ENCODE results near the gene IPPK.
A peak's percentile ranks its signal among the peaks of the same experiment; 100 is the strongest.
"Not testable (repeated sequence)": the region's sequence is repeated elsewhere in the genome, so short reads cannot be mapped to it uniquely, and the experiment has no call there.

The IPPK gene

DNA sequence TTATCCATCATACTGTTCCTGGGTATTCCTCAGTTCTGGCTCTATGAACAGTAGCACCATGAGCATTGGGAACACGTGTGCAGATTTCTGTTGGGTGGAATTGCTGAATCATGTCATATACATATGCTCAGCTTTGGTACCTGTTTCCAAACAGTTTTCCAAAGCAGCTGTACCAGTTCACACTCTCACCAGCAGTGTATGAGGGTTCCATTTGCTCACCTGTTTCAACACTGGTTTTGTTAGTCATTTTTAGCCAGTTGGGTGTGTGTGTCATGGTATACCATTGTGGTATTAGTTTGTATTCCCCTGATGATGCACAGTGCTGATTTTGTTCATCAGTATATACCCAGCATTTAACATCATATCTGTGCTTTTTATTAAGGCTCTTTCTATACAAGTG, 77.4 kb downstream of the IPPK start:
- no peak for DNase-seq

DNA sequence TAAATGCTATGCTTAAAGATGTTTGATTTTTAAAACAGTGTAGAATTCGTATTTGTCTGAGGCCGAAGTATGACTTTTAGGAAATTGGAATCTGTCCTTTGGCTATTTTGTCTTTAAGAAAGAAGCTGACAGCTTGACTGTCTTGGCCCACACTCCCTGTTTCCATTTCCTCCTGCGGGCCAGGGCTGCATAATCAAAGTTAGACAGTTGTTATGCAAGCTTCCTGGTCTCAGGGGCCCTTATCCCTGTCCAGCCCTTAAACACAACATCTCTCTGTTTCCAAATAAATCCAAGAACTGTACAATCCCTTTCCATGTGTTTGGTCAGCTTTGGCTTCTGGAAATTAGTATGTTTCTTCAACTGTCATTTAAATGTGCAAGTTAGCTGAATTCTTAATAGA, 79.6 kb downstream of the IPPK start:
- DNase-seq = peak; percentile 8 to 27

DNA sequence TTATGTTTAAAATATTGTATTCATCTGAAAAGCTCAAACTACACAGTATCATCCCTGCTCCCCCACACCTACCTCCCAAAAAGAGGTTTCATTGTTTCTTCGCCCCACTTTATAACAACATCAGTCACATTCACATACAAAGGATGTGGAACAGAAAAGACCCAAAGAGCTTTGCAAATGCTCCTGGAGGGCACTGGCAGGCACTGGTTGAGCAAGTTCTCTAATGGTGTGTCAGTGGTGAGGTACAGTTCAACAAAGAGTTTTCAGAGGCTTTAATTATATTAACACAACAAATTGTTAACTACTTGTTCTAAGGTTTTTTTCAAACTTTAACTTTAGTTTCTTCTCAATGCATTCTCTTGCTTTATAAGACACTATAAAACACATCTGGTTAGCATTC, 80.0 kb downstream of the IPPK start:
- DNase-seq = no peak

DNA sequence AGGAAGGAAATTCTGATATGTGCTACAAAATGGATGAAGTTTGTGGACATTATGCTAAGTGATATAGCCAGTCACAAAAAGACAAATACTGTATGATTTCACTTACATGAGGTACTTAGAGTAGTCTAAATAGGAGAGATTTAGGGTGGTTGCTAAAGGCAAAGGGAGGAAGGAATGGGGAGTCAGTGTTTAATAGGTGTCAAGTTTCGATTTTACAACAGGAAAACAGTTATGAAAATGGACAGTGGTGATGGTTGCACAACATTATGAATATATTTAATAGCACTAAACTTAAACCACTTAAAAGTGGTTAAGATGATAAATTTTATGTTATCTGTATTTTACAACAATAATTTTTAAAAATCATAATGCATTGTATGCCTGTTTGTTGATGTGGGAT, 93.8 kb downstream of the IPPK start:
- no peak for DNase-seq

DNA sequence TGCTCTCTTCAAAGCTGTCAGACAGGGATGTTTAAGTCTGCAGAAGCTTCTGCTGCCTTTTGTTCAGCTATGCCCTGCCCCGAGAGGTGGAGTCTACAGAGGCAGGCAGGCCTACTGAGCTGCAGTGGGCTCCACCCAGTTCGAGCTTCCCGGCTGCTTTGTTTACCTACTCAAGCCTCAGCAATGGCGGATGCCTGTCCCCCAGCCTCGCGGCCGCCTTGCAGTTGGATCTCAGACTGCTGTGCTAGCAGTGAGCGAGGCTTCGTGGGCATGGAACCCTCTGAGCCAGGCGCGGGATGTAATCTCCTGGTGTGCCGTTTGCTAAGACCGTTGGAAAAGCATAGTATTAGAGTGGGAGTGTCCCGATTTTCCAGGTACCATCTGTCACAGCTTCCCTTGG, 96.3 kb downstream of the IPPK start:
- DNase-seq = not testable (repeated sequence)

DNA sequence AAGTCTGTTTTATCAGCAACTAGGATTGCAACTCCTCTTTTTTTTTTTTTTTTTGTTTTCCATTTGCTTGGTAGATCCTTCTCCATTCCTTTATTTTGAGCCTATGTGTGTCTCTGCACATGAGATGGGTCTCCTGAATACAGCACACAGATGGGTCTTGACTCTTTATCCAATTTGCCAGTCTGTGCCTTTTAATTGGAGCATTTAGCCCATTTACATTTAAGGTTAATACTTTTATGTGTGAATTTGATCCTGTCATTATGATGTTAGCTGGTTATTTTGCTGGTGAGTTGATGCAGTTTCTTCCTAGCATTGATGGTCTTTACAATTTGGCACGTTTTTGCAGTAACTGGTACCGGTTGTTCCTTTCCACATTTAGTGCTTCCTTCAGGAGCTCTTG, 98.1 kb downstream of the IPPK start:
- not testable (repeated sequence) for DNase-seq

DNA sequence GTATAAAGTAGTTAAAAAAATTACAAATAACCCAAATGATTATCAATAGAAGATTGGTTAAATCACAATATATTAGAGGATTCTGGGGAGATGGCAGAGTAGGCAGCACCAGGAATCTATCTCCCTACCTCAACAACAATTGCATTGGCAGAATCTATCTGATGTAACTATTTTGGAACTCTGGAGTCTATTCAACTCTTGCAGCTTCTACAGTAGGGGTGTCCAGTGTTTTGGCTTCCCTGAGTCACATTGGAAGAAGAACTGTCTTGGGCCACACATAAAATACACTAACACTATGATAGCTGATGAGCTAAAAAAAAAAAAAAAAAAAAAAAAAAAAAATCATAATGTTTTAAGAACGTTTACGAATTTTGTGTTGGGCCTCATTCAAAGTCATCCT, 104.9 kb downstream of the IPPK start:
- DNase-seq = no peak

DNA sequence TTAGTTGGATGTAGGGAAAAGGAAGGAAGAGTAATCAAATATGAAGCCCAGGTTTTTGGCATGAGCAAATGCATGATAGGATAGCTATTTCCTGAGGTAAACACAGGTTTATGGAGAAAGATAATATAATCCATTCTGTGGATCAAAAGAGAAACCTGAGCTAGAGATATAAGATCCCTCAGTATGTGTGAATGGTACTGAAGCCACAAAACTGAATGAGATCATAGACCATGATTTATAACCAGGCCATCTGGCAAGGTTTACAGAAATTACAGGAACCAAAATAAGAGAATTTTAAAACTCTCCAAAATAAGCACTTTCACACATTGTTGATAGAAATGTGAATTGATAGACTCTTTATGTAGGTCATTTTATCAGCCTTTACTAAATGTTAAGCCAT, 105.4 kb downstream of the IPPK start:
- no peak for DNase-seq
